HFFc6 (cell line): ENCODE data around the gene RGL3. TPM values are rescaled to one million over a fixed set of nuclear protein-coding genes. Genes with fewer than 3 reads are reported as not detected.
"Not testable (repeated sequence)": the region's sequence is repeated elsewhere in the genome, so short reads cannot be mapped to it uniquely, and the experiment has no call there.

Experiments
- DNase-seq: peaks from one replicate; pipeline ENCODE4 v3.0.0-alpha.2; 2018
- H3K27ac Mint-ChIP-seq: 2 replicates; pipeline ENCODE4 v1.8.0; 2020; ENCODE audit warnings: mild to moderate bottlenecking, mixed read lengths
- H3K27me3 Mint-ChIP-seq: 2 replicates; pipeline ENCODE4 v1.8.0; 2021; ENCODE audit warnings: mild to moderate bottlenecking, moderate library complexity, mixed read lengths; ENCODE audit not compliant: insufficient read depth
- H3K36me3 Mint-ChIP-seq: 2 replicates; pipeline ENCODE4 v1.8.0; 2021; ENCODE audit warnings: low read depth, mixed read lengths
- H3K4me1 Mint-ChIP-seq: 2 replicates; pipeline ENCODE4 v1.8.0; 2020; ENCODE audit warnings: low read depth, mixed read lengths
- H3K4me3 Mint-ChIP-seq: 2 replicates; pipeline ENCODE4 v1.8.0; 2020; ENCODE audit warnings: mild to moderate bottlenecking, moderate library complexity, mixed read lengths
- H3K9me3 Mint-ChIP-seq: 2 replicates; pipeline ENCODE4 v1.8.0; 2020; ENCODE audit warnings: mild to moderate bottlenecking, mixed read lengths
- total RNA-seq, 6 experiments: library from RNA; stranded (reverse); fragmentation: NEBNext Ultra II Directional; extraction: Animal tissue kit (Norgen Biotek cat#: 25700); gene quantifications; 2 replicates in 1 of 6; 3 replicates in 5 of 6; pipeline ENCODE4 v1.2.3, GENCODE V29; 2021
- TF ChIP-seq, protein P1 (sequence below): fragments of 200-600 bp; sonication (generic); IDR thresholded peaks from 2 replicates; pipeline ENCODE4 v1.5.0; 2021; ENCODE audit warnings: antibody characterized with exemption, mild to moderate bottlenecking

RGL3 gene
- total RNA-seq, 6 experiments from 2014 or later: 7.3 to 11.7 (median 8.9) TPM

DNA sequence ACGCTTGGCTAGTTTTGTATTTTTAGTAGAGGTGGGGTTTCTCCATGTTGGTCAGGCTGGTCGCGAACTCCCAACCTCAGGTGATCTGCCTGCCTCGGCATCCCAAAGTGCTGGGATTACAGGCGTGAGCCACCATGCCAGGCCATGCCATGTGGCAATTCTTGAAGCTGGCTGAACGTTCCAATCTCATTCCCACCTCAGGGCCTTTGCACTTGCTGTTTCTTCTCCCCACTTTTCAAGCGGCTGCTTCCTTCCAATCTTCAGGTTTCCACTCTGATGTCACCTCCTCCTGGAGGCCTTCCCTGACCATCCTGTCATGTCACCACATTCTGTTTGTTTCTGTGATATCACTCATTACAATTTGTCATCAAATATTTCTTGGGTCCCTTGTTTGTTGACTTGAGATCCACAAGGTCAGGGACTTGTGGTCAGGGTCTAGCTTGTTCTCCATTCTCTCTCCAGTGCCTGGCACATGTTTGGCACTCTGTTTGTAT is 39.2 kb downstream of the RGL3 start:
- Mint-ChIP-seq H3K27me3 (no peaks in the 10 kb centered on the region; the same call in 1 of the 2 replicates), H3K36me3 (no peaks in the 10 kb centered on the region; the same call in 1 of the 2 replicates), H3K27ac (peak overlapping the region; percentile 94), H3K9me3 (no peaks in the 10 kb centered on the region), H3K4me1 (peaks cover 54% of the 10 kb centered on the region), H3K4me3 (peak overlapping the region; percentile 90)
- TF ChIP-seq, protein P1, sequence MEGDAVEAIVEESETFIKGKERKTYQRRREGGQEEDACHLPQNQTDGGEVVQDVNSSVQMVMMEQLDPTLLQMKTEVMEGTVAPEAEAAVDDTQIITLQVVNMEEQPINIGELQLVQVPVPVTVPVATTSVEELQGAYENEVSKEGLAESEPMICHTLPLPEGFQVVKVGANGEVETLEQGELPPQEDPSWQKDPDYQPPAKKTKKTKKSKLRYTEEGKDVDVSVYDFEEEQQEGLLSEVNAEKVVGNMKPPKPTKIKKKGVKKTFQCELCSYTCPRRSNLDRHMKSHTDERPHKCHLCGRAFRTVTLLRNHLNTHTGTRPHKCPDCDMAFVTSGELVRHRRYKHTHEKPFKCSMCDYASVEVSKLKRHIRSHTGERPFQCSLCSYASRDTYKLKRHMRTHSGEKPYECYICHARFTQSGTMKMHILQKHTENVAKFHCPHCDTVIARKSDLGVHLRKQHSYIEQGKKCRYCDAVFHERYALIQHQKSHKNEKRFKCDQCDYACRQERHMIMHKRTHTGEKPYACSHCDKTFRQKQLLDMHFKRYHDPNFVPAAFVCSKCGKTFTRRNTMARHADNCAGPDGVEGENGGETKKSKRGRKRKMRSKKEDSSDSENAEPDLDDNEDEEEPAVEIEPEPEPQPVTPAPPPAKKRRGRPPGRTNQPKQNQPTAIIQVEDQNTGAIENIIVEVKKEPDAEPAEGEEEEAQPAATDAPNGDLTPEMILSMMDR: no peak
- DNase-seq: no peak

DNA sequence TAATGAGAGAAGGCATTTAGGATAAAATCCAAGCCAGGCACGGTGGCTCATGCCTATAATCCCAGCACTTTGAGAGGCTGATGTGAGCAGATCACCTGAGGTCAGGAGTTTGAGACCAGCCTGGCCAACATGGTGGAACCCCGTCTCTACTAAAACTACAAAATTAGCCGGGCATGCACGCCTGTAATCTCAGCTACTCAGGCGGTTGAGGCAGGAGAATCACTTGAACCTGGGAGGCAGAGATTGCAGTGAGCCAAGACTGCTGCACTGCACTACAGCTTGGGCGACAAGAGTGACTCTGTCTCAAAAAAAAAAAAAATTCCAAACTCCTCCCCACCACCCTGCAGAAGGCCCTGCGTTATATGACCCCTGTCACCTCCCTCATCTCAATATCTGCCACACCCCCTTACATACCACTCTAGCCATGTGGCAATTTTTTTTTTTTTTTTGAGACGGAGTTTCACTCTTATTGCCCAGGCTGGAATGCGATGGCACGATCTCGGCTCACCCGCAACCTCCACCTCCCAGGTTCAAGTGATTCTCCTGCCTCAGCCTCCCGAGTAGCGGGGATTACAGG is 39.8 kb downstream of the RGL3 start:
- not testable (repeated sequence) for H3K9me3 Mint-ChIP-seq, DNase-seq, H3K27me3 Mint-ChIP-seq, H3K36me3 Mint-ChIP-seq
- Mint-ChIP-seq H3K27ac (peak overlapping the region; percentile 69), H3K4me1 (peaks cover 50% of the 10 kb centered on the region), H3K4me3 (peak overlapping the region; percentile 15; the same call in 1 of the 2 replicates)

DNA sequence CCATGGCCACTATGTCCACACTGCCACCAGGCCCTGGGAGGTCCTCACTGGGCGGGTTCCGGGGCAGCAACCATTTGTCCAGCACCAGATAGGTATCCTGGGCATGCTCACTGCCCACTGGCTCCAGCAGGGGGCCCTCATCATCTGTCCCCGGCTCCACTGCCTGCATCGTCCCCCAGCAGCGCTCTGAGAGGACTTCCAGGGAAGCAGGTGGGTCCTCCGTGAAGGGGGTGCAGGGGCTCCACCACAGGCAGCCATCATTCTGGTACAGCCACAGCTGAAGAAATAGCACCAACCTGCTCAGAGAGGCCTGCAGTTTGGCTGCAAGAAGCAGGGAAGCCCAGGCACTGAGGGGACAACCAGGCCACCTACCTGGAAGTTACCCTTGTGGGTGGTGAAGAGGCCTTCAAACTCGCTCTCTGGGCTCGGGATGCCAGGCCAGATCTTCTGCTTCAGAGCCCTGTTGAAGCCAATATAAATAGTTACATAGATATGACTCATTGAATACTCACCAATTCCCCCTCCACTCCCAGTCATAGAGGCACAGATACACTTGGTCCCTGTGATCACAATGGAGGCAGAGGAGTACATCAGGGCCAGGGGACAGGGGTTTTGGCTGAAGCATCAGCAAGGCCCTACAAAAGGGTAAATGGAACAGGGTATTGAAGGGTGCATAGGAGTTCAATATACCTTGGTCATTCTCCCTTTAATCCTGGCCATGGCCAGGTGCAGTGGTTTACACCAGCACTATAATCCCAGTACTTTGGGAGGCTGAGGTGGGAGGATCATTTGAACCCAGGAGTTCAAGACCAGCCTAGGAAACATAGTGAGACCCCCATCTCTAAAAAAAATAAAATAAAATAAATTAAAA is 40.6 kb downstream of the RGL3 start:
- TF ChIP-seq, protein P1: peak; percentile 75
- H3K27ac Mint-ChIP-seq: peak overlapping the region; percentile 94
- H3K9me3 Mint-ChIP-seq: no peaks in the 10 kb centered on the region
- no peaks in the 10 kb centered on the region; the same call in 1 of the 2 replicates for H3K36me3 Mint-ChIP-seq
- no peaks in the 10 kb centered on the region; the same call in 1 of the 2 replicates for H3K27me3 Mint-ChIP-seq
- peaks cover 49% of the 10 kb centered on the region for H3K4me1 Mint-ChIP-seq
- peak overlapping the region; percentile 64 for H3K4me3 Mint-ChIP-seq
- DNase-seq: peak; percentile 81

DNA sequence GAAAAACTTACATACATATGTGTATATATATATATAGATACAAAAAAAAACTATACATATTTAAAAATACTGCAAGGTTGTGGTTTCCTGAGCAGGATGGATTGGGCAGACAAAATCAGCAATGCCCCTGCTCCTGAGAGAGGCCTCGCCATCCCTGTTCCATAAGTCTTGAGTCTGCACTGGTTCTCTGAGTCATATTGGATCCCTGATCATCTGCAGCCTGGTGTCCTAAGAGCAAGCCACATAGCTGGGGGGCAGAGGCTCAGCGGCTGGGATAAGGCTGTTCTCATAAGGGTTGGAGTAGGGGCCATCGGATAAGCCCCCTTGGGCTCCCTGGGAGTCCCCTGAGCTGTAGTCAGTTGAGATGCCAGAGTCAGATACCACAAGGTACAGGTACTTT is 41.4 kb downstream of the RGL3 start:
- DNase-seq: peak; percentile 53
- peak overlapping the region; percentile 64 for H3K4me3 Mint-ChIP-seq
- H3K4me1 Mint-ChIP-seq: peaks cover 49% of the 10 kb centered on the region
- H3K36me3 Mint-ChIP-seq: no peaks in the 10 kb centered on the region; the same call in 1 of the 2 replicates
- H3K27me3 Mint-ChIP-seq: no peaks in the 10 kb centered on the region; the same call in 1 of the 2 replicates
- H3K27ac Mint-ChIP-seq: peak overlapping the region; percentile 94
- no peaks in the 10 kb centered on the region for H3K9me3 Mint-ChIP-seq
- TF ChIP-seq, protein P1: no peak

DNA sequence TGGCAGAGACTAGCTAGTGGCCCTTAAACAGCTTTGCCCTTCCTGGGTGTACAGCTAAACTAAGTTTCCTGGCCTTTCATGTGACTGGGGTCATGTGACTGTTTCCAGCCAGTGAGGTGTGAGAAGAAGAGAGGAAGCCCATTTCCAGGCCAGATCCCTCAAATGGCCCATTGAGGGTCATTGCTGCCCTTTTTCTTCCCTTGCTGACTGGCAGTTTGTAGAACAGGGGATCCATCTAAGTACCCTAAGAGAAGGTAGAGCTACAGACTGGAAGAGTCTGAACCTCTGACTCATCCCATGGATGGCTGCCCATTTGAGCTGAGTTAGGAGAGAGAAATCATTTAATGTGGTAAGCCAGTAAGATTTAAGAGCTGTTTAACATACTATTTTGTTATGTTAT is 41.9 kb downstream of the RGL3 start:
- H3K4me1 Mint-ChIP-seq: peaks cover 49% of the 10 kb centered on the region
- H3K4me3 Mint-ChIP-seq: peak overlapping the region; percentile 70
- H3K27ac Mint-ChIP-seq: peak overlapping the region; percentile 94
- DNase-seq: peak; percentile 85
- no peaks in the 10 kb centered on the region; the same call in 1 of the 2 replicates for H3K27me3 Mint-ChIP-seq
- no peaks in the 10 kb centered on the region; the same call in 1 of the 2 replicates for H3K36me3 Mint-ChIP-seq
- TF ChIP-seq, protein P1: no peak
- no peaks in the 10 kb centered on the region for H3K9me3 Mint-ChIP-seq
